Tibial artery (tissue), 4 donors: Measurements from ENCODE around the gene GDF7.

ENCODE experiments used
- DNase-seq, 2 donors: peaks; one replicate each; pipeline ENCODE4 v3.0.0-alpha.2; 2019
- H3K27ac ChIP-seq, 2 donors: fragments of 200-600 bp; sonication (generic) in 1 of 2; 1 replicate in 1 of 2; 2 replicates in 1 of 2; pipeline ENCODE4 v1.5.1; 2018 to 2019; ENCODE audit warnings: mild to moderate bottlenecking in 1 of 2
- H3K27me3 ChIP-seq, 2 donors: fragments of 200-600 bp; sonication (generic) in 1 of 2; one replicate each; pipeline versions ENCODE4 v1.5.1 to v1.6.0; 2016 to 2019
- H3K36me3 ChIP-seq, 3 donors: fragments of 200-600 bp; sonication (generic) in 2 of 3; one replicate each; pipeline ENCODE4 v1.5.1; 2016 to 2019; ENCODE audit warnings: mild to moderate bottlenecking in 2 of 3
- H3K4me1 ChIP-seq, 4 donors: fragments of 200-600 bp; sonication (generic) in 2 of 4; 1 replicate in 3 of 4; 2 replicates in 1 of 4; pipeline ENCODE4 v1.5.1; 2016 to 2019
- H3K4me3 ChIP-seq, 2 donors: fragments of 200-600 bp; sonication (generic) in 1 of 2; 1 replicate in 1 of 2; 2 replicates in 1 of 2; pipeline ENCODE4 v1.5.1; 2018 to 2019; ENCODE audit warnings: mild to moderate bottlenecking in 2 of 2
- H3K9me3 ChIP-seq, 3 donors: fragments of 200-600 bp; sonication (generic) in 1 of 3; one replicate each; pipeline ENCODE4 v1.5.1; 2016 to 2019
- intact Hi-C: fragments of 100-400 bp; cut with DNase I; formaldehyde crosslinking; loops from one replicate; pipeline ENCODE4 v1.15.0; 2023; ENCODE audit warnings: low total_unique reads
- TF ChIP-seq, protein P1 (sequence below), 2 experiments: fragments of 200-600 bp in 1 of 2; fragments of 450-650 bp in 1 of 2; IDR thresholded peaks; one replicate each; pipeline ENCODE4 v1.5.1; 2017 to 2019; ENCODE audit warnings: antibody characterized with exemption in 2 of 2, mild to moderate bottlenecking in 1 of 2, moderate library complexity in 1 of 2

GDF7 gene

DNA sequence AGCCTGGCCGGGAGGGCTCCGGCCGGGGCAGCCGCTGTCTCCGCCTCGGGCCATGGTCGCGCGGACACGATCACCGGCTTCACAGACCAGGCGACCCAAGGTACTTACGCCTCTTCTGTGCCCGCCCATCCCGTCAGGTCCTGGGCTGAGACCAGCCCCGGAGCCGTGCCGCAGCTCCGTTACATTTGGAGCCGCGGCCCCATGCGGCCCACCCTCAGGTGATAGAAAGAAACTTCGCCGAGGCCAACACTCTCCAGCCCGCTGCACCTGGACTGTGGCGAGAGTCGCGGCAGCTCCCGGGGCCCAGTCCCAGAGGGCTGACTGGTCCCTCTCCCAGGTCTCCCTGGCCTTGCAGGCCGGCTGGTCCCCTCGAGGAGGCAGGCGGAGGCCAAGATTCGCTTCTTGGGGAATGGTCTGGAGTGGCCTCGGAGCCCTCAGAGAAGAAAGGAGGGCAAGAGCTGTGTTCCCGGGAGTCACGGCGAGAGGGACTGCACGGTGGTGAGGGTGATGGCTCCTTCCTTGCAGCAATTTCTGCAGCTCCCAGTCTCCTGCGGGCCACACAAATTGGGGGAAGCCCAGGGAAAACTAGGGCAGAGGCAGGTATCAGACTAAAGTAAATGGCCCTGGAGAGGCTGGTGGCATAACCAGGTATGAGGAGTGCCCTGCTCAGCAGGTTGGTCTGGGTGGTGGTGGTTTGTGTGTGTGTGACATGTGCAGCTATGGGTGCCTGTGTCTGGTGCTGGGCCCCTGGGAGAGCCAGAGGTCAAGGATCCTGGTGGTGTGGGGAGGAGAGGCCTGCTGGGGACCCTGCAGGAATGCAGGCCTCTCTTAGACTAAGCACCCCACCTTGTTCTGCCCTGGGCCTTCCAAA is 822 bp downstream of the GDF7 start:
- peaks cover 0 to 3% of the 10 kb centered on the region in 2 donors for H3K27me3 ChIP-seq
- intact Hi-C loops = loop anchor here (5.0 to 10.0 kb wide), 2 partner anchors 377 to 450 kb away; partner anchors contain the start of gene APOB

DNA sequence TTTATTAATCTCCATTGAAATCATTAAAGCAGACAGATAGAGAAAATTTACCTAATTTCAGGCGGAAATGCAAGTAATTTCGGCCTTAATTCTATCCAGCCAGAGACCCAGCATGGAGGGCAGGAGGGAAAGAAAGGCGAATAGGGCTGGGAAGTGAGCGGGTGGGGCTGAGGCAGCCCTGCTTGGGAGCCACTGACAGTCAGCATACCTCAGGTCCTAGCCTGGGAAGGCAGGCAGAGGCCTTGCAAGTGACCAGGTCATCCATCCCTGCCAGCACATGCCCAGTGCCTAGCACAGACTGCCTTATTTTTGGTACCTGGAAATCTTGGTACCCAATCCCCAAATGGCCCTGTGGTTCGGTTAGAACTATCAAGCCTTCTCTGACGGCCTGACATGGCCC is 1.5 kb downstream of the GDF7 start:
- TF ChIP-seq, protein P1, sequence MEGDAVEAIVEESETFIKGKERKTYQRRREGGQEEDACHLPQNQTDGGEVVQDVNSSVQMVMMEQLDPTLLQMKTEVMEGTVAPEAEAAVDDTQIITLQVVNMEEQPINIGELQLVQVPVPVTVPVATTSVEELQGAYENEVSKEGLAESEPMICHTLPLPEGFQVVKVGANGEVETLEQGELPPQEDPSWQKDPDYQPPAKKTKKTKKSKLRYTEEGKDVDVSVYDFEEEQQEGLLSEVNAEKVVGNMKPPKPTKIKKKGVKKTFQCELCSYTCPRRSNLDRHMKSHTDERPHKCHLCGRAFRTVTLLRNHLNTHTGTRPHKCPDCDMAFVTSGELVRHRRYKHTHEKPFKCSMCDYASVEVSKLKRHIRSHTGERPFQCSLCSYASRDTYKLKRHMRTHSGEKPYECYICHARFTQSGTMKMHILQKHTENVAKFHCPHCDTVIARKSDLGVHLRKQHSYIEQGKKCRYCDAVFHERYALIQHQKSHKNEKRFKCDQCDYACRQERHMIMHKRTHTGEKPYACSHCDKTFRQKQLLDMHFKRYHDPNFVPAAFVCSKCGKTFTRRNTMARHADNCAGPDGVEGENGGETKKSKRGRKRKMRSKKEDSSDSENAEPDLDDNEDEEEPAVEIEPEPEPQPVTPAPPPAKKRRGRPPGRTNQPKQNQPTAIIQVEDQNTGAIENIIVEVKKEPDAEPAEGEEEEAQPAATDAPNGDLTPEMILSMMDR (IDR thresholded peaks at IDR 0.05) = no peak
- Histone ChIP-seq H3K36me3 (peaks cover 6 to 10% (median 7%) of the 10 kb centered on the region in 3 donors), H3K4me1 (peaks cover 0 to 76% (median 33%) of the 10 kb centered on the region in 4 donors), H3K27me3 (peaks cover 0 to 3% of the 10 kb centered on the region in 2 donors), H3K9me3 (no peaks in the 10 kb centered on the region), H3K4me3 (peak overlapping the region; percentile 57 to 84), H3K27ac (peak overlapping the region; percentile 92 to 95)
- no peak for DNase-seq
- intact Hi-C loops = loop anchor here (5.0 to 10.0 kb wide), 2 partner anchors 376 to 449 kb away; partner anchors contain the start of gene APOB

More for the DNA sequence above, 822 bp downstream of the GDF7 start:
- H3K4me3 ChIP-seq = peak overlapping the region; percentile 57 to 84
- peaks cover 0 to 69% (median 33%) of the 10 kb centered on the region in 4 donors for H3K4me1 ChIP-seq
- TF ChIP-seq, protein P1 (IDR thresholded peaks at IDR 0.05) = no peak
- H3K9me3 ChIP-seq = no peaks in the 10 kb centered on the region
- peaks cover 6 to 10% (median 7%) of the 10 kb centered on the region in 3 donors for H3K36me3 ChIP-seq
- peak overlapping the region; percentile 92 to 95 for H3K27ac ChIP-seq
- peak in 1 of 2 donors; percentile 71 for DNase-seq

DNA sequence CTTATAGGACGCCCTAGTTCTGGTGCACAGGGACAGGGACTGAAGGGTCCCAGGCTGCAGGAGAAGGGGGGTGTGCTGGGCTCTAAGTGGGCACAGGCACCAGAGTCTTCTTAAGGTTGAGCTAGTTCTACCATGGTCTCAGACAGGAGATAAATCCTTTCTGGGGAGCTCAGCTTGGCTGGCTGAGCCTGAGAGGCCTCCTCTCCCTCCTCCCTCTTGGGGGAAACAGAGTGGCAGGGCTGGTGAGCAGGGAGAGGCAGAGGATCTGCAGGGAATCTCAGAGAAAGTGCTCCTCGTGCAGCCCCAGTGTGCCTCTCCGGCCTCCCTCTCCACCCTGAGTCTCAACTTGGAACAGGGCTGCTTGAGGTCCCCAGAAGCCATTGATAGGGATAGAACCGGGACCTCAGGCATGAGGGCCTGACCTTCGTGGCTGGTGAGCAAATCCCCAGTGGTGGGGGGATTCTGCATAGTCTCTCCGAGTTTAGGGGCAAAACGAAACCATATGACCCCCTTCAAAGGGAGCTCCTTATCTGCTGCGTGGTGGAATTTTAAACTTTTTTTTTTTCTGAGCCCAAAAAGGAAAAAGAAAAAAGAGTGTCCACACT is 2.0 kb downstream of the GDF7 start:
- peak overlapping the region; percentile 92 to 95 for H3K27ac ChIP-seq
- H3K9me3 ChIP-seq = no peaks in the 10 kb centered on the region
- TF ChIP-seq, protein P1 (IDR thresholded peaks at IDR 0.05) = no peak
- H3K36me3 ChIP-seq = peaks cover 6 to 10% (median 7%) of the 10 kb centered on the region in 3 donors
- intact Hi-C loops = loop anchor here (5.0 to 10.0 kb wide), 2 partner anchors 376 to 448 kb away; partner anchors contain the start of gene APOB
- peak overlapping the region; percentile 57 to 84 for H3K4me3 ChIP-seq
- no peak for DNase-seq
- H3K27me3 ChIP-seq = peaks cover 0 to 3% of the 10 kb centered on the region in 2 donors
- H3K4me1 ChIP-seq = peaks cover 0 to 81% (median 33%) of the 10 kb centered on the region in 4 donors

DNA sequence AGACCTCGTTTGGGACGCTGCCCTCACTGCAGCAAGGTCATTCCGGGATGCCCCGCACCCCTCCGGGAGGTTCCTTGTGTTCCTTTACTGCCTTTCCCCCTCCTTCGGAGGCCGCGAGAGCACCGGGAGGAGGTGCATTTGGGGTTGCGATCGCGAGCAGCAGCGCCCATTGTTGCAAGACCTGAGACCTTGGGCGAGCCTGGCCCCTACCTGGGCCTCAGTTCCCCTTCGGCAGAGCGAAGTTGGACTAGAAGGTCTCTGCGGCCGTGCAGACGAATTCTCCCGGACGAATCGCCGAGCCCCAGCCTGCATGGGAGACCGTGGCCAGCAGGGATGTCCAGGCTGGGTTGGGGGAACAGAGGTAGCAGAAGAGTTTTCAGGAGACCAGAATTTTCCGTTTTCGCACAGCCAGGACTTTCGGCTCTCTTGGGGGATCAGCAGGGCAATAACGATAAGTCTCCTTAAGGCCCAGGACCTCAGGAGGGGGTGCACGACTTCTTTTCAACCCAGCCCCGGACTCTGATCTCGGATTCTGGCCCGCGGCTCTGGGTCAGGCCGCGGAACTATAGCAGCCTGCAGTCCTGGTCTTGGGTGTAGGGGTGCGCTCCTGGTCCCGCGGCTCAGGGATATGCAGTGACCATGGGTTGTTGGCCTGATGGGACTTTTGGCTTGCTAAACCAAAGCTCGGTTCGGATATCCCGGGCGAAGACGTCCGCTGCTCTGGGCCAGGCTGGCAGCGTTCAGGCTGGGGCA is 2.8 kb downstream of the GDF7 start:
- no peak overlapping the region for H3K4me3 ChIP-seq
- TF ChIP-seq, protein P1 (IDR thresholded peaks at IDR 0.05) = no peak
- DNase-seq = no peak
- peaks cover 0 to 85% (median 35%) of the 10 kb centered on the region in 4 donors for H3K4me1 ChIP-seq
- intact Hi-C loops = loop anchor here (5.0 to 10.0 kb wide), 2 partner anchors 375 to 448 kb away; partner anchors contain the start of gene APOB
- no peaks in the 10 kb centered on the region for H3K9me3 ChIP-seq
- peak overlapping the region; percentile 92 to 95 for H3K27ac ChIP-seq
- peaks cover 0 to 3% of the 10 kb centered on the region in 2 donors for H3K27me3 ChIP-seq
- H3K36me3 ChIP-seq = peaks cover 6 to 10% (median 7%) of the 10 kb centered on the region in 3 donors
